Cardiac muscle cell (in vitro differentiated cells and primary cell): ENCODE results near the gene SLC35A2. TPM values are rescaled to one million over a fixed set of nuclear protein-coding genes. Genes with fewer than 3 reads are reported as not detected.

Source experiments
- DNase-seq, 2 donors: peaks; one replicate each; pipeline versions ENCODE4 v3.0.0 to v3.0.0-alpha.2; 2010 to 2017; ENCODE audit warnings: low read depth in 1 of 2, low spot score in 1 of 2
- H3K27ac ChIP-seq: fragments of 200-600 bp; sonication (generic); 2 replicates; pipeline ENCODE4 v1.5.1; 2016
- H3K27me3 ChIP-seq: fragments of 200-600 bp; sonication (generic); 2 replicates; pipeline ENCODE4 v1.6.0; 2016; ENCODE audit warnings: control low read depth
- H3K36me3 ChIP-seq: fragments of 200-600 bp; sonication (generic); 2 replicates; pipeline ENCODE4 v1.5.1; 2016; ENCODE audit warnings: control low read depth
- H3K4me1 ChIP-seq: fragments of 200-600 bp; sonication (generic); 2 replicates; pipeline ENCODE4 v1.8.1; 2017; ENCODE audit warnings: low read depth, mild to moderate bottlenecking, mixed run types
- H3K4me3 ChIP-seq: fragments of 200-600 bp; sonication (generic); 2 replicates; pipeline ENCODE4 v1.5.1; 2016; ENCODE audit warnings: mild to moderate bottlenecking
- H3K9me3 ChIP-seq: fragments of 200-600 bp; sonication (generic); 2 replicates; pipeline ENCODE4 v1.5.1; 2017; ENCODE audit warnings: low read depth, mild to moderate bottlenecking, control low read depth
- polyA plus RNA-seq: library from polyadenylated mRNA; unstranded; fragments of >200 nt; fragmentation: Nextera tagmentation; extraction: Ambion mirVana; gene quantifications from 2 replicates; pipeline ENCODE4 v1.2.1, GENCODE V29; 2016
- total RNA-seq: library from RNA; depleted of rRNA; stranded (reverse); fragments of >200 nt; gene quantifications from 2 replicates; pipeline ENCODE4 v1.2.3, GENCODE V29; 2016
- TF ChIP-seq, protein P1 (sequence below): IDR thresholded peaks from 2 replicates; pipeline ENCODE4 v1.5.1; 2012; ENCODE audit warnings: low read depth, mild to moderate bottlenecking, low read length

Gene SLC35A2
- total and polyA plus RNA-seq, 2 experiments from 2014 or later = 22.2 to 41.8 TPM

DNA sequence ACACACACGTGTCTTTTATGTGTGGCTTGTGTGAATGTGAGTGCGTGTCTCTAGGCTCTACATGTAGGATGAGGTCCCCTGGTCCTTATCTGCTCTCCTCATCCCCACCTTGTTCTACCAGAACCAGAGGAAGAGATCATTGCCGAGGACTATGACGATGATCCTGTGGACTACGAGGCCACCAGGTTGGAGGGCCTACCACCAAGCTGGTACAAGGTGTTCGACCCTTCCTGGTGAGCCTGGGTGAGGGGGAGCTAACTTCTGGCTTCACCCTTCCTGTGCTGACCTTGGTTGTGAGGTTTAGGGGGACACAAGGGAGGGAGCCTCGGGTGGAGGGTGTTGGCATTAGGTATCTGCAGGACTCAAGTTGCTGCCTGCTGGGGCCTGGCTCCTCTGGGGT is 10.4 kb downstream of the SLC35A2 start:
- Histone ChIP-seq H3K4me3 (no peak overlapping the region), H3K27me3 (no peaks in the 10 kb centered on the region), H3K36me3 (peaks cover 3% of the 10 kb centered on the region), H3K9me3 (no peaks in the 10 kb centered on the region), H3K4me1 (no peaks in the 10 kb centered on the region), H3K27ac (no peak overlapping the region)
- DNase-seq = no peak
- TF ChIP-seq, protein P1, sequence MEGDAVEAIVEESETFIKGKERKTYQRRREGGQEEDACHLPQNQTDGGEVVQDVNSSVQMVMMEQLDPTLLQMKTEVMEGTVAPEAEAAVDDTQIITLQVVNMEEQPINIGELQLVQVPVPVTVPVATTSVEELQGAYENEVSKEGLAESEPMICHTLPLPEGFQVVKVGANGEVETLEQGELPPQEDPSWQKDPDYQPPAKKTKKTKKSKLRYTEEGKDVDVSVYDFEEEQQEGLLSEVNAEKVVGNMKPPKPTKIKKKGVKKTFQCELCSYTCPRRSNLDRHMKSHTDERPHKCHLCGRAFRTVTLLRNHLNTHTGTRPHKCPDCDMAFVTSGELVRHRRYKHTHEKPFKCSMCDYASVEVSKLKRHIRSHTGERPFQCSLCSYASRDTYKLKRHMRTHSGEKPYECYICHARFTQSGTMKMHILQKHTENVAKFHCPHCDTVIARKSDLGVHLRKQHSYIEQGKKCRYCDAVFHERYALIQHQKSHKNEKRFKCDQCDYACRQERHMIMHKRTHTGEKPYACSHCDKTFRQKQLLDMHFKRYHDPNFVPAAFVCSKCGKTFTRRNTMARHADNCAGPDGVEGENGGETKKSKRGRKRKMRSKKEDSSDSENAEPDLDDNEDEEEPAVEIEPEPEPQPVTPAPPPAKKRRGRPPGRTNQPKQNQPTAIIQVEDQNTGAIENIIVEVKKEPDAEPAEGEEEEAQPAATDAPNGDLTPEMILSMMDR = no peak

DNA sequence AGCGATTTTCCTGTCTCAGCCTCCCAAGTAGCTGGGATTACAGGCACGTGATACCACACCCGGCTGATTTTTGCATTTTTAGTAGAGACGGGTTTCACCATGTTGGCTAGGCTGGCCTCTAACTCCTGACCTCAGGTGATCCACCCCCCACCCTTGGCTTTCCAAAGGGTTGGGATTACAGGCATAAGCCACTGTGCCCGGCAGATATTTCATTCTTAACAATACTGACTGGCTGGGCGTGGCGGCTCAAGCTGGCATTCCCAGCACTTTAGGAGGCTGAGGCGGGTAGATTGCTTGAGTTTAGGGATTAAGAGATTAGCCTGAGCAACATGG is 12.4 kb downstream of the SLC35A2 start:
- TF ChIP-seq, protein P1 = no peak
- no peak overlapping the region for H3K4me3 ChIP-seq
- no peaks in the 10 kb centered on the region for H3K4me1 ChIP-seq
- H3K36me3 ChIP-seq = peaks cover 3% of the 10 kb centered on the region
- peak overlapping the region; percentile 17 for H3K27ac ChIP-seq
- no peaks in the 10 kb centered on the region for H3K9me3 ChIP-seq
- no peak for DNase-seq
- no peaks in the 10 kb centered on the region for H3K27me3 ChIP-seq

DNA sequence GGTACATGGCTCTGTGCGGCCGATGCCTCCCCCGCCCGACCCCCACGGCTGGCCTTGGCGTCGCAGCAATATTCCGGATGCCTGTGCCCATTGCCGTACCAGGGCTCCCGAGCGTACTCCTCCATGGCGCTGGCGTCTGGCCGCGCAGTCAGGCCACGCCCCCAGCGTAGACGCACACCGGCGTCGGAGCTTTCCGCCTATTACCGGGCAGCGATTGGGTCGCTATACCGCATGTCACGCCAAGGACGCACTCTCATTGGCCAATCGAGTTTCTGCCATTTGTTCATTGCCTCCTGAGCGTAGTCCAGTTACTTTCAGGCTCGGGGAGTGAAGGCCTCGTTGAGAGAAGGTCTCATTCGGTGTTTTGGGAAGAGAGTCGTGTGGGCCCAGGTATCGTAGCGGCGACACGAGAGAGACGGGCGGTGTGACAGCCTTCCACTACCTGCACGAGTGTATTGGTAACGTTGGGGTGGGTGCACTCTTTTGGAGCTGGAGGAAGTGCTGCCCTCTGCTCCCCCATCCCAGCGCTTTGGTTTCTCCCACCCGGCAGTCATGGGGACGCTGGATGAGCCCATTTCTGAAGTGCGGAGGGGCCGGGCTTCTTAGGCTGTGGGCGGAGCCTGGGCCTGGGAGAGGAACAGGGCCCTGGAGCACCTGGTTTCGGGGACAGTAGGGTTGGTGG is 13.7 kb downstream of the SLC35A2 start, which contains the start of the genes PQBP1 and TIMM17B:
PQBP1 (plus strand) TSS at position 306 of the 682 bp plus-strand sequence. CDS start 580 bp downstream, outside the sequence.
TIMM17B (minus strand) TSS at position 144 of the 682 bp plus-strand sequence; CDS start at position 125, 19 bp downstream.
- Histone ChIP-seq H3K36me3 (peaks cover 3% of the 10 kb centered on the region), H3K4me3 (peak within 1 kb of the TSS; percentile 51), H3K27ac (peak within 1 kb of the TSS; percentile 92), H3K9me3 (no peaks in the 10 kb centered on the region), H3K27me3 (no peaks in the 10 kb centered on the region), H3K4me1 (no peaks in the 10 kb centered on the region)
- TF ChIP-seq, protein P1 = no peak
- DNase-seq = peak; percentile 92 to 97

DNA sequence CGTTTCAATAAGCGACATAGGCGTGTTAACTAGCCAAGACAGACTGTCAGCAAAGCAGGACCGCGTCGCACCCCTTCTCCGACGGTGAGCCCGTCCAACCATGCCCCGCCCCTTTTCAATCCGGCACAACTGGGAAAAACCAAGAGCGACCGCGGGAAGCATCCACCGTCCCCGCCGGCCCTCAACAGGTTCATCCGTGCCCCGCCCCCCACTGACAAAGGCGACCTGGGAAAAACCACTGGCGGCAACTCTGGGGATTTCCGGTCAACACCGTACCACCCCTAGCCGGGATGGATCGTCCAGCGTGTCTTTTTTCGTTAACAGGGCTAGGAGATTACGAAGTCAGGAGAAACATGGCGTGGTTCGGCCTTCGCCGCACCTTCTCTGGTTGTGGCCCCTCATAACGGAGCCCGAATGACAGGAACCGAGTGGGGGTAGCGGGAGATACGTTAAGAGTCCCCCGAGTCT is 14.3 kb downstream of the SLC35A2 start:
- Histone ChIP-seq H3K4me3 (peak overlapping the region; percentile 51), H3K27ac (peak overlapping the region; percentile 92), H3K4me1 (no peaks in the 10 kb centered on the region), H3K36me3 (peaks cover 3% of the 10 kb centered on the region), H3K9me3 (no peaks in the 10 kb centered on the region), H3K27me3 (no peaks in the 10 kb centered on the region)
- TF ChIP-seq, protein P1 = no peak
- peak; percentile 76 to 88 for DNase-seq

DNA sequence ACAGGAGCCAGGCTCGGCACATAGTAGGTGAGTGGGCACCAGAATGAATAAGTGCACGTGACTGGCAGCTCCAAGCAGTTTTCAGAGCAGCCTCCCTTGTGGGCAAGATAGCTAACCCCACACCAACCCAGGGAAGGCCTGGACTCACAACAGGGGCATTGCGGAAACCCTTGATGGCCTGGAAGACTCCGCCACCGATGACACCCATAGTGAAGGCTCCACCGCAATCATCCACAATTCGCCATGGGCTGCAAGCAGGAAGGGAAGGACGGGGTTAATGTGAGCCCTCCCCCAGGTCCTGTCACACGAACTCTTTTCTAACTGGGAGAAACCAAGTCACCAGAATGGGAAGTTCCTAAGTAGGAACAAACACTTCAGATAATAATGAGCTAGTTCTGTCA is 14.8 kb downstream of the SLC35A2 start:
- peak overlapping the region; percentile 92 for H3K27ac ChIP-seq
- DNase-seq = peak in 1 of 2 donors; percentile 28
- H3K4me1 ChIP-seq = peaks cover 2% of the 10 kb centered on the region
- TF ChIP-seq, protein P1 = no peak
- H3K4me3 ChIP-seq = peak overlapping the region; percentile 51
- no peaks in the 10 kb centered on the region for H3K27me3 ChIP-seq
- no peaks in the 10 kb centered on the region for H3K9me3 ChIP-seq
- H3K36me3 ChIP-seq = no peaks in the 10 kb centered on the region
